Measurements from ENCODE around the gene ABI3BP. TPM values are rescaled to one million over a fixed set of nuclear protein-coding genes. Genes with fewer than 3 reads are reported as not detected.

The ABI3BP gene
- total and polyA plus RNA-seq, 10 of the 15 experiments (the other 5 are each of a cell fraction or from before 2014, with no cell fraction given), result 0.03 to 0.42 (median 0.11) TPM; not detected in 4

DNA sequence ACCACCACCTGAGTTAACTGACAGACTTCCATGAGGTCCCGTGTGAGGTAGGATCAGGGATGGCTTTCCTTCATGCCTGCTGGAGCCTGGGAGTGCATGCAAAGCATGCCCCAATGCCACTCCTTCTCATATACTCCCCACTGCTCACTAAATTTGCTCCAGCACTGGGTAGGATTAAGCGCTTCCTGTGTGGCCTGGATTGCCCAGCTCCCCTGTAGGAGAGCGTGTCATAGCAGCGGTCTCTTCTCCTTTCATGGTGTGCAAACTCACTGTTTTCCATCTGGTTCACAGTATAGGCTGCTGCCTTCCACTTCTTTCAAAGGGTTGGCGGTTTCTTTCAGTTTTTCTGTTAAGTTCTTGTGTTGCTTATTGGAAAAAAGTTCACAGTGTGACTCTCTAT lies 34.1 kb upstream of the ABI3BP start:
- TF ChIP-seq RAD21 (IDR thresholded peaks at IDR 0.05; ENCODE audit: insufficient read depth, low read depth, low read length) (no peak), IKZF1 (conservative IDR thresholded peaks at IDR 0.05) (no peak)
- TF ChIP-seq, protein P1, sequence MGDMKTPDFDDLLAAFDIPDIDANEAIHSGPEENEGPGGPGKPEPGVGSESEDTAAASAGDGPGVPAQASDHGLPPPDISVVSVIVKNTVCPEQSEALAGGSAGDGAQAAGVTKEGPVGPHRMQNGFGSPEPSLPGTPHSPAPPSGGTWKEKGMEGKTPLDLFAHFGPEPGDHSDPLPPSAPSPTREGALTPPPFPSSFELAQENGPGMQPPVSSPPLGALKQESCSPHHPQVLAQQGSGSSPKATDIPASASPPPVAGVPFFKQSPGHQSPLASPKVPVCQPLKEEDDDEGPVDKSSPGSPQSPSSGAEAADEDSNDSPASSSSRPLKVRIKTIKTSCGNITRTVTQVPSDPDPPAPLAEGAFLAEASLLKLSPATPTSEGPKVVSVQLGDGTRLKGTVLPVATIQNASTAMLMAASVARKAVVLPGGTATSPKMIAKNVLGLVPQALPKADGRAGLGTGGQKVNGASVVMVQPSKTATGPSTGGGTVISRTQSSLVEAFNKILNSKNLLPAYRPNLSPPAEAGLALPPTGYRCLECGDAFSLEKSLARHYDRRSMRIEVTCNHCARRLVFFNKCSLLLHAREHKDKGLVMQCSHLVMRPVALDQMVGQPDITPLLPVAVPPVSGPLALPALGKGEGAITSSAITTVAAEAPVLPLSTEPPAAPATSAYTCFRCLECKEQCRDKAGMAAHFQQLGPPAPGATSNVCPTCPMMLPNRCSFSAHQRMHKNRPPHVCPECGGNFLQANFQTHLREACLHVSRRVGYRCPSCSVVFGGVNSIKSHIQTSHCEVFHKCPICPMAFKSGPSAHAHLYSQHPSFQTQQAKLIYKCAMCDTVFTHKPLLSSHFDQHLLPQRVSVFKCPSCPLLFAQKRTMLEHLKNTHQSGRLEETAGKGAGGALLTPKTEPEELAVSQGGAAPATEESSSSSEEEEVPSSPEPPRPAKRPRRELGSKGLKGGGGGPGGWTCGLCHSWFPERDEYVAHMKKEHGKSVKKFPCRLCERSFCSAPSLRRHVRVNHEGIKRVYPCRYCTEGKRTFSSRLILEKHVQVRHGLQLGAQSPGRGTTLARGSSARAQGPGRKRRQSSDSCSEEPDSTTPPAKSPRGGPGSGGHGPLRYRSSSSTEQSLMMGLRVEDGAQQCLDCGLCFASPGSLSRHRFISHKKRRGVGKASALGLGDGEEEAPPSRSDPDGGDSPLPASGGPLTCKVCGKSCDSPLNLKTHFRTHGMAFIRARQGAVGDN (IDR thresholded peaks at IDR 0.05), result no peak
- WGBS (ENCODE audit: insufficient coverage, insufficient replicate concordance, low lambda C conversion rate, missing lambda C conversion rate), result 17% methylated on average over 4 of the region's 5 CpGs
- no peak overlapping the region for H2AFZ ChIP-seq (ENCODE audit: control insufficient read depth, low read depth, low read length)
- no peak overlapping the region for H3K9ac ChIP-seq (ENCODE audit: control insufficient read depth, insufficient read depth, low read length)
- ATAC-seq (no peak), FAIRE-seq (no peak), DNase-seq (ENCODE audit: low read depth, low spot score) (no peak)
- intact Hi-C loops (cut with micrococcal nuclease; ENCODE audit: unreplicated experiment) (no loop called here), in situ Hi-C loops (cut with MboI) (no loop called here)
- ChIA-PET RAD21 (ENCODE audit: unreplicated experiment) (no interaction called here), SMC1A (ENCODE audit: uncharacterized antibody, unreplicated experiment) (no interaction called here), CTCF (no interaction called here), POLR2A (no interaction called here)
- H3K4me2 ChIP-seq (ENCODE audit: control insufficient read depth, insufficient read depth), result no peak overlapping the region
- H3K27me3 ChIP-seq (replicated peaks in 1 of 2; ENCODE audit: control insufficient read depth in 2 of 2, insufficient read depth in 2 of 2, low read length in 1 of 2), result no peaks in the 10 kb centered on the region
- no peaks in the 10 kb centered on the region for H4K20me1 ChIP-seq (ENCODE audit: control insufficient read depth, insufficient read depth)
- no peak overlapping the region for H3K4me3 ChIP-seq
- no TSS peak for BruUV-seq (replicated peaks)
- H3K79me2 ChIP-seq (ENCODE audit: control insufficient read depth, insufficient read depth, low read length), result no peaks in the 10 kb centered on the region
- no peaks in the 10 kb centered on the region for H3K9me3 ChIP-seq (replicated peaks; ENCODE audit: control insufficient read depth, insufficient read depth, low read length)
- no peak overlapping the region for H3K27ac ChIP-seq (ENCODE audit: control insufficient read depth, insufficient read depth)
- no peaks in the 10 kb centered on the region for H3K36me3 ChIP-seq (ENCODE audit: control insufficient read depth in 2 of 2, insufficient read depth in 2 of 2, low read length in 1 of 2)
- H3K4me1 ChIP-seq (ENCODE audit: control insufficient read depth, insufficient read depth, low read length), result no peaks in the 10 kb centered on the region

DNA sequence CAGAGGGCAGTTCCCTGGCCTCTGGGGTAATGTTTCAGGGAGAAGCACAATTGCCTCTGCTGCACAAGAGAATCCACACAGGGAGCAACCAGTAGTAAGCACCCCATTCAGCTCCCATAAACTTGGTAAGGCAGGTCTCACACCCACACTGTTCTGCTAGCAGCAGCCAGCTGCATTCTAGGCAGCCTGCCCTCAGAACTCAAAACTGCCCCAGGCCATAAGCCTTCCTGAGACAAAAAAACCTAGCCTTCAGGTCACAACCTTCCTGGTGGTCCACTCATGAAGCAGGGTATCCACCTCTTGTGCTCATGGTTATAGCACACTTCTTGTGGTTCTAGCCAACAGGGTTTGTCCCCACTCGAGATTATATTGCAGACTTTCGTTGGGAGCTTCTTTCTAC lies 33.7 kb upstream of the ABI3BP start:
- RAD21 ChIA-PET (ENCODE audit: unreplicated experiment), result no interaction called here
- H3K36me3 ChIP-seq (ENCODE audit: control insufficient read depth in 2 of 2, insufficient read depth in 2 of 2, low read length in 1 of 2), result no peaks in the 10 kb centered on the region
- H3K9me3 ChIP-seq (replicated peaks; ENCODE audit: control insufficient read depth, insufficient read depth, low read length), result no peaks in the 10 kb centered on the region
- no peak for TF ChIP-seq RAD21 (IDR thresholded peaks at IDR 0.05; ENCODE audit: insufficient read depth, low read depth, low read length)
- TF ChIP-seq, protein P2, sequence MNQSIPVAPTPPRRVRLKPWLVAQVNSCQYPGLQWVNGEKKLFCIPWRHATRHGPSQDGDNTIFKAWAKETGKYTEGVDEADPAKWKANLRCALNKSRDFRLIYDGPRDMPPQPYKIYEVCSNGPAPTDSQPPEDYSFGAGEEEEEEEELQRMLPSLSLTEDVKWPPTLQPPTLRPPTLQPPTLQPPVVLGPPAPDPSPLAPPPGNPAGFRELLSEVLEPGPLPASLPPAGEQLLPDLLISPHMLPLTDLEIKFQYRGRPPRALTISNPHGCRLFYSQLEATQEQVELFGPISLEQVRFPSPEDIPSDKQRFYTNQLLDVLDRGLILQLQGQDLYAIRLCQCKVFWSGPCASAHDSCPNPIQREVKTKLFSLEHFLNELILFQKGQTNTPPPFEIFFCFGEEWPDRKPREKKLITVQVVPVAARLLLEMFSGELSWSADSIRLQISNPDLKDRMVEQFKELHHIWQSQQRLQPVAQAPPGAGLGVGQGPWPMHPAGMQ (IDR thresholded peaks at IDR 0.05; ENCODE audit: borderline replicate concordance), result no peak
- no peak for TF ChIP-seq BHLHE40 (IDR thresholded peaks at IDR 0.05; ENCODE audit: borderline replicate concordance in 1 of 2, low read depth in 2 of 2, low read length in 1 of 2)
- TF ChIP-seq NBN (IDR thresholded peaks at IDR 0.05), result no peak
- DNase-seq (ENCODE audit: low read depth, low spot score) (no peak), ATAC-seq (no peak), FAIRE-seq (no peak)
- no peaks in the 10 kb centered on the region for H3K27me3 ChIP-seq (replicated peaks in 1 of 2; ENCODE audit: control insufficient read depth in 2 of 2, insufficient read depth in 2 of 2, low read length in 1 of 2)
- H2AFZ ChIP-seq (ENCODE audit: control insufficient read depth, low read depth, low read length), result no peak overlapping the region
- 0% methylated on average over 2 of the region's 2 CpGs for WGBS (ENCODE audit: insufficient coverage, insufficient replicate concordance, low lambda C conversion rate, missing lambda C conversion rate)
- no peaks in the 10 kb centered on the region for H4K20me1 ChIP-seq (ENCODE audit: control insufficient read depth, insufficient read depth)
- CTCF ChIA-PET, result no interaction called here
- BruUV-seq (replicated peaks), result no TSS peak
- H3K9ac ChIP-seq (ENCODE audit: control insufficient read depth, insufficient read depth, low read length), result no peak overlapping the region
- SMC1A ChIA-PET (ENCODE audit: uncharacterized antibody, unreplicated experiment), result no interaction called here
- H3K4me1 ChIP-seq (ENCODE audit: control insufficient read depth, insufficient read depth, low read length), result no peaks in the 10 kb centered on the region
- H3K27ac ChIP-seq (ENCODE audit: control insufficient read depth, insufficient read depth), result no peak overlapping the region
- intact Hi-C loops (cut with micrococcal nuclease; ENCODE audit: unreplicated experiment), result no loop called here
- no peak overlapping the region for H3K4me2 ChIP-seq (ENCODE audit: control insufficient read depth, insufficient read depth)
- in situ Hi-C loops (cut with MboI), result no loop called here
- H3K4me3 ChIP-seq, result no peak overlapping the region
- H3K79me2 ChIP-seq (ENCODE audit: control insufficient read depth, insufficient read depth, low read length), result no peaks in the 10 kb centered on the region
- POLR2A ChIA-PET, result no interaction called here
